NCI-H82 (cell line): Measurements from ENCODE around the gene LUM.

Experiments used
- DNase-seq: peaks from one replicate; lab custom pipeline; 2025; lab: John Stamatoyannopoulos, UW

The LUM gene

GRCh38 chr12:91074154-91074709 is 37.1 kb downstream of the LUM start:
- DNase-seq, result no peak

DNA sequence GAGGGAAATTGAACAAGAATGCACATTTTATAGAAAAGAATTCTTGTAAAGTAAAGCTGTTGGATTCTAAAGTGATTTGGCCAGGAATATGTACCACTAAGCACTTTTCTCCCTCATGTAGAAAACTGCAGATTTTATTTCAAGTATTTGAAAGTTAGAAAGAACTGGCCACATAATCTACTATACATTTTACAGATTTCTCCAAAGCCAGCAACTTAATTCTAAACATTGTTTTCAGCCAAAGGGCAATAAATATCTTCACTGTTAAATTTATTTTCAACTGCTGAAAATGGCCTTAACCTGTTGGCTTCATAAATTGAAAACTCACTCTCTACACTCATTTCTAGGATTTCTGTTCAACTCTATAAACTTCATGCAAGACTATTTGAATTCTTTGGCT is 37.9 kb downstream of the LUM start:
- DNase-seq, result no peak

DNA sequence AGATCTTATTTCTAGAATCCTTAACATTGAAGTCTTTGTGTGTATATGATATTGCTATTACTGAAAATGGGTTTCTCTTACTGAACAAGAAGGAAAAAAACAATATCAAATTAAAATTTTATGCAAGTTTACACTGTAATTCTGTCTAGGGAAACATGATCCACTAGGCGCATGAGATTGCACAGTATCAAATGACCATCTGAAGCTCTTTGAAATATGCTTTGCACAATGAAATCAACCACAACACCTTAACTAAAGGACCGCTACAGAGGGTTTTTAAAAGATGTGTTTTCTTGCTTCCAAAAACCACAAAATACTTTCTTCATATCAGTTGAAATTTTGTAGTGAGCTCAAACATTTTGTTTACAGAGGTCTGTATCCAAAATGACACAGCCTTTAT is 38.4 kb downstream of the LUM start:
- no peak for DNase-seq

- no peak for DNase-seq
Observed at GRCh38 chr12:91070936-91071335, 40.4 kb downstream of the LUM start.

- DNase-seq, result no peak
Observed at GRCh38 chr12:91065396-91065795, 45.9 kb downstream of the LUM start.

GRCh38 chr12:91064640-91065039 is 46.7 kb downstream of the LUM start:
- no peak for DNase-seq

DNA sequence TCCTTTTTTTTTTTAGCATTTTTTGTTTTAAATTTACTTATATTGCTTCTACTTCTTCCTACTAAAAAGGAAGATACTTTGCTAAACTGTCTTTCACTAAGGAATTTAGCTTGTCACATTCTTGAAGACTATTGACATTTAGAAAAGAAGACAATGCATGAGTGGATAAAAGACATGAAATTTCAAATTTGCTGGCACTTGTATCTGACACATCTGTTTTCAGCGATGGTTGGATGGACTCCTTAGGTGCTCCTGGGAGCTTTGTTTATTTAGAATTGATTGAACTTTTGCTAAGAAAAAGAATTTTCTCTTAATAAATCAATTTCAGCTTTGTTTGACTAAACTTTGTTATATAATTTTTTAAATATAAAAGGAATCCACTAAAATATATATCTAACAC is 50.2 kb downstream of the LUM start:
- no peak for DNase-seq

- no peak for DNase-seq
Observed at GRCh38 chr12:91059211-91059610, 52.1 kb downstream of the LUM start.

GRCh38 chr12:91058786-91059185 is 52.5 kb downstream of the LUM start:
- no peak for DNase-seq

- no peak for DNase-seq
Observed at GRCh38 chr12:91057368-91058165, 53.7 kb downstream of the LUM start, which contains the start of gene KERA. TSS of gene KERA (minus strand) at chr12:91058024. CDS start at chr12:91056281, 1,743 bp downstream.

GRCh38 chr12:91056488-91056887 is 54.8 kb downstream of the LUM start:
- no peak for DNase-seq

DNA sequence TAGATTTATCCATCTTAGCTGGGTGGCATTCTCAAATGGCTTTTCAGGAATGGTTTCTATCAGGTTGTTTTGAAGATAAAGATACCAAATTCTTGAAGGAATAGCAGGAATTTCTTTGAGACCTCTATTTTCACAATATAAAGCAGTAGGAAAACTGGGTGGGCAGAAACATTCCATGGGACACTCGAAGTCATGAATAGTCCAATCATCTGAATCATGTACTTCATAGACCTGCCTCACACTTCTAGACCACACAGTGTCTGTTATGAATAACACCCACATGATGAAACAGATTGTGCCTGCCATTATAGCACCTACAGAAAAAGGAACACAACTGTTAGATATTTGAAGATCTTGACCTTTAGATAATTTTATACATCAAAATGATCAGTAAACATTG is 55.3 kb downstream of the LUM start:
- DNase-seq, result no peak

DNA sequence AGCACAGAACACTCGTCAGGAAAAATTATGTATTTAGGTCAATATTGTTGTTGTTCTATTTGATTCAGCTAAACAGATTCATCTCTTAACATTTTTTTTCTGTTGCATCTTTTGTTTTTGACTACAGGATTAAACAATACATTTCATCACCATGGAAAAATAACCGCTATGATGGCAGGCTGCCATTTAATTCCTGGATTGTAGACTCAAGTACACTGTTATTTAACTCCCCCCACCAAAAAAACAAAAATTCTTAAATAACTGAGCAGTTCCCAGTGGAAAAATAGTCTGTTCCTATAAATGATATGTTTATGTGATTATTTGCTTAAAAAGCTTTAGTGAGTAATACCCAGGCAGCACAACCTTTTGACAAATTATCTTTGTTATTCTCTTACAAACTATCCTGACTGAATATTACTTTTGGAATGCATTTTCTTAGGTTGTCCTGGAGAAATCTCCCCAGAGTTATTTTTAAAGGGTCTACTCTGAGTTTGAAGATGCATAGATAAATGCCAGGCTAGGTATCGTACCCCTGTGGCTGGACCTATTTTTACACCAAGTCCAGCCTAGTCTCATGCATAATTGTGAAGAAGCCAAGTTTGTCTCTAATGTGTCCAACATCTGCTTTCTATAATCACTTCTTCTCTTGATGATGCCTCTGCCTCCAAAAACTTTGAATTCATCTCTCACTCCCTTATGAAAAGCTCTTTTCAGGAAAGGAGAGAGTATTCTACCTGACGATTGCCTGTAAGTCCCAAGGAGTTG is 57.2 kb downstream of the LUM start:
- DNase-seq, result no peak
